PFSK-1 (cell line): Measurements from ENCODE around the gene C19orf25.

Experiments used
- FOXP2 ChIP-seq: optimal IDR thresholded peaks from 2 replicates; pipeline ENCODE3; 2011; ENCODE audit warnings: borderline replicate concordance, control low read depth, inconsistent platforms; ENCODE audit not compliant: insufficient read depth; ENCODE audit errors: extremely low read length, extremely low read depth
- POLR2AphosphoS5 ChIP-seq: IDR thresholded peaks from 2 replicates; pipeline ENCODE4 v1.6.1; 2012; ENCODE audit warnings: low read depth, mild to moderate bottlenecking, control low read depth, low read length, moderate library complexity
- SIN3A ChIP-seq: IDR thresholded peaks from 2 replicates; pipeline ENCODE4 v1.6.1; 2012; ENCODE audit warnings: mild to moderate bottlenecking, low read length, moderate library complexity, borderline replicate concordance; ENCODE audit not compliant: insufficient read depth
- TAF1 ChIP-seq: IDR thresholded peaks from 2 replicates; pipeline ENCODE4 v1.6.1; 2012; ENCODE audit warnings: low read length, control low read depth, borderline replicate concordance; ENCODE audit not compliant: insufficient read depth
- TF ChIP-seq, protein P1 (sequence below), 2 experiments: IDR thresholded peaks; 2 replicates each; pipeline versions ENCODE4 v1.6.1 to v1.8.0; 2011 to 2012; ENCODE audit warnings: low read depth in 2 of 2, low read length in 2 of 2, control low read depth in 1 of 2, inconsistent platforms in 1 of 2, mild to moderate bottlenecking in 1 of 2, moderate library complexity in 1 of 2; ENCODE audit not compliant: insufficient read depth in 1 of 2

The C19orf25 gene

DNA sequence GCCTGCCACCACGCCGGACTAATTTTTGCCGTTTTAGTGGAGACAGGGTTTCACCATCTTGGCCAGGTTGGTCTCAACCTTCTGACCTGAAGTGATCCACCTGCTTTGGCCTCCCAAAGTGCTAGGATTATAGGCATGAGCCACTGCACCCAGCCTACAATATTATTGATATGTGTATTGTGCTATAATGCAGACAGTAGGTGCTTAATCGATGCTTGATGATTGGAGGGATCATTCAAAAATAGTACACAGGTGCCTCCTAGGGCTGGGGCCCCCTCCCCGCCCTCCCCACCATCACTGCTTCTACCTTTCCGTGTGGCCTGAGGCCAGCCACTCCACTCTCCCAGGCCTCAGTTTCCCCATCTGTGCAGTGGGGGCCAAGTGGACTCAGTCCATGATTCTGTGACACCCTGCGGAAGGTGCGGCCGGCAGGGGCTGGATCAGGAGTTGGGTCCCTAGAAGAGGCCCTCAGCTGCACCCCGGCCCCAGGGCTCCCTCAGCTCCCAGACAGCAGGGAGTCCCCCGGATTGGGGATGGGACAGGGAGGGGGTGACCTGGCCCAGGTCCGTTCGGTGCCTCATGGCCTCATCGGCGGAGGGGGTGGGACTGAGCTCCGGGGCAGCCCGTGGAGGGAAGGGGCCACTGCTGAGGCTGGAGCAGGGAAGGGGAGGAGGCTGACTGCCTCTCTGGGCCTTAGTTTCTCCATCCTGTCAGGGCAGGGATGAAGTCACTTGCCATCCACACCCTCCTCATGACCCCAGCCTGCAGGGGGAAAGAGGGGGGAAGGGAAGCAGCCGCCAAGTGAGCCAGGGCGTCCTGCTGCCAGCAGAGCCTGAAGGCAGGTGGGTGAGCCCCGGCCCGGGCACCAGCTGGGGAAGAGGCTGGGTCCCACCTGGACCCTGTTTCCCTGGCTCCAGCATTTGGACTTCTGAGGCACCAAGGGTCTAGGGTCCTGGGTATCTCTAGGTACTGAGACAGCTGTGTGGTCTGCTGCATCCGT, 32.6 kb upstream of the C19orf25 start:
- no peak for TF ChIP-seq POLR2AphosphoS5
- TF ChIP-seq SIN3A: no peak
- no peak for TF ChIP-seq TAF1
- no peak for TF ChIP-seq FOXP2
- TF ChIP-seq, protein P1, sequence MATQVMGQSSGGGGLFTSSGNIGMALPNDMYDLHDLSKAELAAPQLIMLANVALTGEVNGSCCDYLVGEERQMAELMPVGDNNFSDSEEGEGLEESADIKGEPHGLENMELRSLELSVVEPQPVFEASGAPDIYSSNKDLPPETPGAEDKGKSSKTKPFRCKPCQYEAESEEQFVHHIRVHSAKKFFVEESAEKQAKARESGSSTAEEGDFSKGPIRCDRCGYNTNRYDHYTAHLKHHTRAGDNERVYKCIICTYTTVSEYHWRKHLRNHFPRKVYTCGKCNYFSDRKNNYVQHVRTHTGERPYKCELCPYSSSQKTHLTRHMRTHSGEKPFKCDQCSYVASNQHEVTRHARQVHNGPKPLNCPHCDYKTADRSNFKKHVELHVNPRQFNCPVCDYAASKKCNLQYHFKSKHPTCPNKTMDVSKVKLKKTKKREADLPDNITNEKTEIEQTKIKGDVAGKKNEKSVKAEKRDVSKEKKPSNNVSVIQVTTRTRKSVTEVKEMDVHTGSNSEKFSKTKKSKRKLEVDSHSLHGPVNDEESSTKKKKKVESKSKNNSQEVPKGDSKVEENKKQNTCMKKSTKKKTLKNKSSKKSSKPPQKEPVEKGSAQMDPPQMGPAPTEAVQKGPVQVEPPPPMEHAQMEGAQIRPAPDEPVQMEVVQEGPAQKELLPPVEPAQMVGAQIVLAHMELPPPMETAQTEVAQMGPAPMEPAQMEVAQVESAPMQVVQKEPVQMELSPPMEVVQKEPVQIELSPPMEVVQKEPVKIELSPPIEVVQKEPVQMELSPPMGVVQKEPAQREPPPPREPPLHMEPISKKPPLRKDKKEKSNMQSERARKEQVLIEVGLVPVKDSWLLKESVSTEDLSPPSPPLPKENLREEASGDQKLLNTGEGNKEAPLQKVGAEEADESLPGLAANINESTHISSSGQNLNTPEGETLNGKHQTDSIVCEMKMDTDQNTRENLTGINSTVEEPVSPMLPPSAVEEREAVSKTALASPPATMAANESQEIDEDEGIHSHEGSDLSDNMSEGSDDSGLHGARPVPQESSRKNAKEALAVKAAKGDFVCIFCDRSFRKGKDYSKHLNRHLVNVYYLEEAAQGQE (IDR thresholded peaks at IDR 0.05; ENCODE audit: insufficient read depth in 1 of 2, low read depth in 2 of 2, low read length in 2 of 2): no peak

DNA sequence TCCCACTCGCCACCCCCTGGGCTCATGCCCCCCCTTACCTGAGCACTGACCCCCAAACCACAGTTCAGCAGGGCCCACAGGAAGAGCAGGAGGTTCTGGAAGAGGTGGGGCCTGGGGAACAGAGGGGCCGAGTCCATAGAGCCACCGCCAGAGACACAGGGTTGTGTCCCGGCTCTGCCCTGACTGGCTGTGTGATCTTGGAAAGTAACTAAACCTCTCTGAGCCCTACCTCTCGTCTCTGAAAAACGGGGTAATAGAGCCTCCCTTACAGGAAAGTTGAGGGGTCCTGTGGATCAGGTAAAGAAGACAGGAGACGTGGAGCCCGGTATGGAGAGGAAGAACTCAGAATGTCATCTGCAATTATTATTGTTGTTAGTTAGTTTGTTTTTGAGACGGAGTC, 31.8 kb upstream of the C19orf25 start:
- no peak for TF ChIP-seq TAF1

DNA sequence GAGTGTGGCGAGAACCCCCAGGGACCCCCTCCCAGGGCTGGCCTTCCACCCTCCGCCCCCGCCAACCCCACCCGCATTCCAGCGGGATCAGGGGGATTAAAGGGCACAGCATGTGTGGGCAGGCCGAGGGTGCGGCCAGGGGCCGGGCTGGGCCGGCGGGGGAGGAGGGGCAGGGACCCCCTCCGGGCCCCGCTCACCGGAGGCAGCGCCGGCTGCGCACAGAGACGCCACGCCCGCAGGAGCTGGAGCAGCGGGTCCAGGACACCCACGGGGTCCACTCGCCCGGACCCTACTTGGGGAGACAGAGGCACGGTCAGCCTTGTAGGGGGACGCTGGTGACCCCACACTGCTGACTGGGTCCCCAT, 31.4 kb upstream of the C19orf25 start:
- TF ChIP-seq FOXP2 (no peak), SIN3A (no peak), POLR2AphosphoS5 (no peak), TAF1 (no peak)
- TF ChIP-seq, protein P1 (IDR thresholded peaks at IDR 0.05; ENCODE audit: insufficient read depth in 1 of 2, low read depth in 2 of 2, low read length in 2 of 2): no peak

DNA sequence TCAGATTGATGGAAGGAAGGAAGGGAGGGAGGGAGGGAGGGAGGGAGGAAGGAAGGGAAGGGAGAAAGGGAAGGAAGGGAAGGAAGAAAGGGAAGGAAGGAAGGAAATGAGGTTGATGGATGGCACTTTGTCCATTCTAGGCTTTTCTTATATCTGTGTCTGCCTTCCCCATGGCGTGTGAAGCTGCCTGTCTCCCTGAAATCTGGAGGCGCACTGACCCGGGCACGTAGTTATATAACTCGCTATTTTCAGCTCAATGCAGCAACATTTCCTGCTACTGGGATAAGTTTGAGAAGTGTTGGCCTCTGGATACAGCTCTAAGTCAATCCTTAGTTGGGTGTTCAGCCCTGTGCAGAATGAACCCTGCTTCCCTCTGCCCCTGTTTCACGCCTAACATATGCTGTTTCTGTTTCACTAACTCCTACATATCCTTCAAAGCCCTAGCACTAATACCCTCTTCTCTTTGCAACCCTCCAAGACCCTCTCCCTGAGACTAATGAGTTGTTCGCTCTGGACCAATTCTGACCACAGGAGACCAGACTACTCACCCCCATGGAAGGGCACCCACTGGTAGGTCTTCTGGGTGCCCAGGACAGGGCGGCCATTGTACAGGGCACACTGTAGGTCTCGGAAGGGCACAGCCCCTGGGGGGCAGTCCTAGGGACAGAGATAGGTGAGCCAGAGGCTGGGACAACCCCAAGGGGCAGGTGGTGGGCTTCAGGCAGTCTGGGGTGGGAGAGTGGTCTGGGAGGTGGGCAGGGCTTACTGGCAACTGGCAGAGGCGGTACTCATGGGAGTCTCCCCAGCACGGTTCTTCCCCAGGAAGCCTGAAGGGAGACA, 30.8 kb upstream of the C19orf25 start:
- TF ChIP-seq SIN3A (no peak), FOXP2 (no peak), TAF1 (no peak), POLR2AphosphoS5 (no peak)
- TF ChIP-seq, protein P1 (IDR thresholded peaks at IDR 0.05; ENCODE audit: insufficient read depth in 1 of 2, low read depth in 2 of 2, low read length in 2 of 2): no peak

DNA sequence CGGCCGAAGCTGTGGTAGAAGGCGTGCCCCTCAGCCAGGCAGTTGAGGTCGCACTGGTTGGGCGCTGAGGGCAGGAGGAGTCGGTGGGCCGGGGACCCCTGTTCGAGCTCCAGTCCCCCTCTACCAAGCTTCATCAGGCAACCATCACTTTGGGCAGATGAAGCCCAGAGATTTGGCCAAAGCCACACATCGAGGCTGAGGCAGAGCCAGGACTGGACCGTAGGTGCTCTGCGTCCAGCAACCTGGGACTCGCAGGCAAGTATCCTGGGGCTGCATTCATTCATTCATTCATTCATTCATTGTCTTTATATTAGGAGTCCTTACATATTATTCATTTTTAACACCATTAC, 29.5 kb upstream of the C19orf25 start:
- TF ChIP-seq POLR2AphosphoS5 (no peak), TAF1 (no peak), FOXP2 (no peak)
- TF ChIP-seq, protein P1 (IDR thresholded peaks at IDR 0.05; ENCODE audit: insufficient read depth in 1 of 2, low read depth in 2 of 2, low read length in 2 of 2): no peak
